Stimulated activated CD8-positive, alpha-beta memory T cell treated with anti-CD3 and anti-CD28 coated beads, Interleukin-15, amount 100 ng/mL, for 48 hours (primary cell): Measurements from ENCODE around the gene NSF.
"Not testable (repeated sequence)": the region's sequence is repeated elsewhere in the genome, so short reads cannot be mapped to it uniquely, and the experiment has no call there.

ENCODE experiments used
- DNase-seq, 2 donors: peaks; one replicate each; pipeline ENCODE4 v3.0.0-alpha.2; 2020; ENCODE audit warnings: low read depth in 2 of 2

Gene NSF

GRCh38 chr17:46628753-46629436 lies 38.4 kb downstream of the NSF start:
- not testable (repeated sequence) for DNase-seq

GRCh38 chr17:46632146-46632545 lies 41.7 kb downstream of the NSF start:
- not testable (repeated sequence) for DNase-seq

DNA sequence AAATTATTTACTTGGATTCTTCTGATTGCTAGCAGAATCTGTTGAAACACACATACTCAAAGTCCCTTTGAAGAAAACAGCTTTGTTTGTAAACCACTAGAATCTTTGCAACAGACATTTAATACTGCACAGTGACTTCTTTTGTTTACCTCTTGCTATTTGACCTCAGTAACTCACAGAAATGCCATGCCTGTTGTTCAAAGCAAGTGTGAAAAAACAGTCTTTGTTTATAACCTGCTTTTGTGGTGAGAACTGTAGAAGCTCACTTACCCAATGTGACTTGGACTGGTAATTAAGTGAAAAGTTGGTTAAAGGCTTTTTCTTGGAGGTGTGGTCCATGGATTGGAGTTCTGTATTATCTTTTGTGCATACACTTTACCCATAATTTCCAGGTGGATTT lies 44.4 kb downstream of the NSF start:
- not testable (repeated sequence) for DNase-seq

DNA sequence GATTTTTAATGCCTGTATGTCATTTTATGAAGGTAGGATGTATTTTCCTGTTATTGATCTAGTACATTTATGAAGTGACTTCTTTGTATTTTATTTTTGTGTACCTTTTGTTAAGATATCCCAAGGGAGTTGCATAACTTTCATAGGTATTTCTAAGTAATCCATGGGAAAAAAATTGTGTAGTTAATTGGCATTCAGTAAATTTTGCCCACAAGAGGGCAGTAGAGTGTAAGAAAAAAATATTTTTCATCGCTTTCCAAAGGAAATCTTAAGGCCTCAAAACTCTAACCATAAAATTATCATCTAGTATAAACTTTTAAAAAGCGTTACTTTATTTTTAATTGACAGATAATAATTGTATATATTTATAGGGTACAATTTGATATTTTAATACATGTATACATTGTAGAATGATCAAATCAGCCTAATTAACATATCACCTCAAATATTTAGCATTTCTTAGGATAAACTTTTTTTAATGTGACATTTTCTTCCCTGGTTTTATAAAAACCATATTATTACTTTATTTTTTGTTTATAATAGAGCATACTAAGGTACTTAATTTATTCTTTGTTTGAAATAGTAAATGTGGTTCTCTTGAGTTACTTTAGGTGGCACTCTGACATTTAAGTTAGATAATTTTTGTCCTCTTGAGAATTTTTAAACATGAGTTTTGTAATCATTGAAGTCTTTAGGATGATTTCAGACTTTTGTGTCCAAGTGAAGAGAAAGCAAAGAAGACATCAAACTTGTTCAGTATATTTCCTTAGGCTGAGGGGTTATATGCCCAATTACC lies 51.6 kb downstream of the NSF start:
- DNase-seq = not testable (repeated sequence)

- not testable (repeated sequence) for DNase-seq
These were observed 56.8 kb downstream of the NSF start for GRCh38 chr17:46647251-46647650.

DNA sequence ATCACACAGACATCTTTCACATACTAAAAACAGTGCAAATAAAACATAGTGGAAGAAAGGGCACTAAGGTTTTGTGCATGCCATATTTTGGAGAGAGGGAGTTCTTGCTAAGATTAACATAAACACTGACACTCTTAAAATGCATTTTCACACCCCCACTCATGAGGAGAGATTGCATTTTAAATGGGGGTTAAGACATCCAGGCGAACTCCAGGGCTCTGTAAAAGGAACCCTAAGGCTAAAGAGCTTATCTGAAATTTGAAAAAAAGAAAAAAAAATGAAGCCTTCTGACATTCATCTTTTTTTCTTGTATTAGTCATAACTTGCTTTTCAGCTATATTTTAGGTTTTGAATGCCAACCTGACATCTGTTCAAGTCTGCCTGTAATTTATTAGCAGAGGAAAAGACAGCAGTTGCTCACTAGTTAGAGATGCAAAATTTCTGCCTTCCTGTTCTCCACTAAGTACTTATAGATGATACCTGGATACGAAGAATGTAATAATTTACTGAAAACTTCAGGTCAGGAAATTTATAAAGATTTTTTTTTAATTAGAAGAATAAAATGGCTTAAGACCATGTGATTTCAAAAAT lies 57.3 kb downstream of the NSF start:
- not testable (repeated sequence) for DNase-seq

DNA sequence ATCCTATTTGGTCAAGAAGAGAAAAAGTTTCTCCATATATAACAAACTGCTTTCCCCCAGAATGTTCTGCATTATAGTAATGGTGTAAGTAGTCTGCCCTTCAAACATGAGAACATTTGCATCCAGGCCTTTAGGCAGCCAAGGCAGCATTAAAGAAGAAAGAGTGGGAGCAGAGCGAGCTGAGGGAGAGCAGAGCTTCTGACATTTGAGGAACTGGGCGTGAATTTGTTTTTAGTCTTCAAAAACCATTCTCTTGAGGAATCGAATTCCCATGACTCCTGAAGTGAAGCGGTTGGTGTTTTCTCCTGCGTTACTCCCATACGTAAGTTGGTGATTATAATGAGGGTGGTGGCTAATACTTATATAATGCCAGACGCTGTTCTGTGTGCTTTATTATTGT lies 58.8 kb downstream of the NSF start:
- DNase-seq = not testable (repeated sequence)

DNA sequence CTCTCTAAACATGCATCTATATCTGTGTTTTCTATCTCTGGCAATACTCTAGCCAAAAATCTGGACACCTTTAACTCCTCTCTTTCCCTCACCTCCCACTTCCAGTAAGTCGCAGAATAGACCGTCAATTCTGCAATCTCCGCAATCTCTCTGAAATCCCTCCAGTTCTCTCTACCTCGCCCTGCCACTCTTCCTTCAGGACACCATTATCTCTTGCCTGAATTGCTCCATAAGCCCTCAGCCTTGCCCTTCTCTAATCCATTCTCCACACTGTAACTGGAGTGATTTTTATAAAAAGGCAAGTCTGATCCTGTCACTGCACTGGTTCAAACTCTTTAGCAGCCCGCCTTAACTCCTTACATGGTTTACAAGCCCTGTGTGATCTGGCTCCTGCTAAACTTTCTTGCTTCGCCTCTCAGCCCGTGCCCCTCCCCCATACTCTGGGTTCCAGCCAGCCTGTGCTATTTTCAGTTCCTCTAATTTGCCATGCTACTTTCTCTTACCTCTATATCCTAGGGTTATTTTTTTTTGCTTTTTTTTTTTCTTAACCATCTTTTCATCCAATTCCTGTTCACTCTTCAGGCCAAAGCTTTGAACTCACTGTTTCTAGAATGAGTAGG lies 61.7 kb downstream of the NSF start:
- DNase-seq = not testable (repeated sequence)

DNA sequence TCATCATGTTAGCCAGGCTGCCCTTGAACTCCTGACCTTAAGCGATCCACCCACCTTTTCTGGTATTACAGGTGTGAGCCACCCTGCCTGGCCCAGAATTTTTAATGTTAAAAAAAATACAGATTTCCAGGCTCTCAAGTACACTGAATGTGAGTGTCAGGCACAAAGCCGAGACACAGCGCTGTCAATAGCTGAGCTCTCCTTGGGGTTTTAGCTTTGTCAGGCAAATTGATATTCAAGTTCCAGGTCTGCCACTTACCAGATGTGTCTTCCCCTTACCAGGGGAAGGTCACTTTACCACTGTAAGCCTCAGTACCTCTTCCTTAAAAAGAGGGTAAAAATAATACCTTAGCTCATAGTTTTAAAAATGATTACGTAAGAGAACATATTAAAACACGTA lies 67.8 kb downstream of the NSF start:
- not testable (repeated sequence) for DNase-seq

DNA sequence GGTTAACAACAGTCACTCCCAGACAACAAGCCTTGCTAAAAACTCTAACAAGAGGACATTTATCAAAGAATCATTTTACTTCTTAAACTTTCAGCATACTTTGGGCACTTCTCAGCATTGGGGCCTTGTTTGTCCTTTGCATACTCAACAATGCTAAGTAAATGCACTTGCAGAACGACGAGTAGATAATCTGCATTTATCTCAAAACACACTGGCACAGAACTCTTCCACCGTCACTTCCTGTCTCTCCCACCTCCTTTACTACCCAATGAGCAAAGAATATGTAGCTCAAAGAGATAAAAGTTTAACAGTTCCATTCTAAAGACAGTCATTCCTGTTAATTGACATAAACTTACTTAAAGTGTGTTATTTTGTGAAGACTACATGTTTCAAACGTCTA lies 69.2 kb downstream of the NSF start:
- DNase-seq = not testable (repeated sequence)

- not testable (repeated sequence) for DNase-seq
These were observed 72.7 kb downstream of the NSF start for GRCh38 chr17:46663123-46663522.

- not testable (repeated sequence) for DNase-seq
These were observed 73.1 kb downstream of the NSF start for GRCh38 chr17:46663552-46663951.

DNA sequence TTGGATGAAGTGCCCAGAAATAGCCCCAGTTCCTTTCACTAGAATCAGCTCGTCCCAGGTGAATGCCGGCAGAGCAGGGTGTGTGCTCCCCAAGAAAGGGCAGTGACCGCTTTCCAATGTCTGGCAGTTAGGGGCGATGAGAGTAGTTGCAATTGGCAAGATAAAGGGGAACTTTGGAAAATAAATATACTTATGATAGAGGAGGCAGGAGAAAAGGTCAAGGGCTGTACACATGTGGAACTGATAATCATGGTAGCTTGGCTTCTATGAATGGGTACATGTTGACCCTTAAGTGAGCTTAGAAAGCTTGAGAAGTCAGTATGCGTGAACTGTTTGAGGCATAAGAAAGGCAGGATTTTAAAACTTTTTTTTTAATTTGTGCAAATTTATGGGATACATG lies 75.5 kb downstream of the NSF start:
- not testable (repeated sequence) for DNase-seq

DNA sequence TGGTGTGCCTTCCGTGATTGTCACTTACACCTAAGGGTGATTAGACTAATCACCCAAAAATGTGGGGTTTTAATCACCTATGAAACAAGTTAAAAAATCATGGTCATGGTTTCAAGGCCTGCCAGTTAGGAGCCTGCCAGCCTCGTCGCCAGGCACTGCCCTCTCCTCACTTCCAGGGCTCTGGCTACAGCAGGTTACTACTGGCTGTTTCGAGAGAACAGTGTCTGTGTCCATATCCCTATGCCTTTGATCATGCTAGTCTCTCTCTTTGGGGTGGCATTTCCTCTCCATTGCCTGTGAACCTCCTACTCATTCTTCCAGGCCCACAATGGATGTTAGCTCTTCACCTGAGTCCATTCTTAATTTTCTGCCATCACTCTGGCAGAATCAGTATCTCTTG lies 80.3 kb downstream of the NSF start:
- not testable (repeated sequence) for DNase-seq

DNA sequence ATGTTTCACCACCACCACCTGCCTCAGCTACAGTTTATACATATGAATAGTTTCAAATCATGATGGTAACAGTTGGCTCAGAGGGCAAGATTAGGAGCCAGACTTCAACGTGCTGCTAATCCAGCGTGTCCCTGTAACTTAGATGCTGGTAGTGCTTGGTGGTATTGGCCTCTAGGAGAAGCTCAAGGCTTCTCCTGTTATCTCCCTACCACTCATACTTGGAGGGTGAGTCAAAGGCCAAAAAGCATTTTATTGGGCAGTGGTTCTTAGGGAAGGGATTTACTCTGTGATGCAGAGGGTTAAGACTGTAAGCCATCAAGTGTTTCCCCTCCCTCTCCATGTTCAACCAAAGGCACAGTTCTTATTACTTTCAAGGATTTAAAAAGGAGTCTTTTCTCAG lies 82.3 kb downstream of the NSF start:
- not testable (repeated sequence) for DNase-seq

DNA sequence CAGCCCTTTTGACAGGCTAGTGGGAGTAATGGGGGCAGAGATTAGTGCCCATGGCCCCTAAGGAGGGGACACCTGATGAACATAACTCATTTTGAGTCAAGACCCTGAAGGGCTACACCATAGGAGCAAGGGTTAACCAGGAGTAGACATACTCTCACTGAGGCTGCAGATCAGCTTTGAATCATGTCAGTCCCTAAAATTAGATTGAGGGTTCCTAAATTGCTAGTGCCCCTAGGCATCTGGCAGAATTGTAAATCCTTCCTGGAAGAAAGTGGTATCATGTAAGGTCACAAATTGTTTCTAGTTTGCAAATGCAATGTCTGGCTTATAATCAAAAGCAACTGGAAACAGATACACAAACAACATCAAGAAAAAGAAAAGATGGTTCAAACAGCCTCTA lies 87.3 kb downstream of the NSF start:
- DNase-seq = not testable (repeated sequence)

GRCh38 chr17:46683653-46684052 lies 93.2 kb downstream of the NSF start:
- not testable (repeated sequence) for DNase-seq

DNA sequence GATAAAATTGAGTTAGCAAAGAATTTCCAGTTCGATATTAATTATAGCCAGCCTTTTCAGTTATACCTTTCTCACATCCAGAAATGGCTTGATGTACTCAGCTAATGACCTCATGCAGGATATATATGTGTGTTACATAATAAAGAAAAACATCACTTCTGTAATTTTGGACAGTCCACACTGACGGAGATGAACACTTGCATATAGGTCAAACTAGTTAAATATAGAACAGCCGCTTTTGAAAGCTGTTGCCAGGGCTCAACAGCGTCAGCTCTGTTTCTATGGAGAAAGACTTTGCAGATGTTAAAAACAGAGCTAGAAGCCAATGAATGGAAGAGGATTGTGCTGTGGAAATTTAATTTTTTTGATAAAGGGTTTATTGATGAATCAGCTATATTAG lies 94.8 kb downstream of the NSF start:
- not testable (repeated sequence) for DNase-seq

DNA sequence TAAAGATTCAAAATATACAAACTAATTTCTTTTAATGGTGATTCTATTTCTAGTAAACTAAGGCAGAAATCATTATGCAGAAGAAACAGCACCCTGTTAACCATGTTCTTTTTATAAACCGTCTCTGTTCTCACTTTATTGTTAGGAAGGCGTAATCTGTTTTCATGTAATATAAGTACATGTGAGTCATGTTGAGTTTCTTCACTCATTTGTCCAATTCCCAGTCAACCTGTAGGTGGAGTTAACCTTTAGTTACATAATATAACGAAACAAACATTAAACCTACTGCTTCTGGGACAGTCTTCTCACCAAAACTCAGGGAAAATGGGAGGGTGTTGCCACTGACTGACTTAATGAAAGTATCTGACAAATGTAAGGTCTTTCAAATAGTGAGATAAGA lies 101.7 kb downstream of the NSF start:
- not testable (repeated sequence) for DNase-seq

- DNase-seq = not testable (repeated sequence)
These were observed 102.8 kb downstream of the NSF start for GRCh38 chr17:46693283-46693682.

DNA sequence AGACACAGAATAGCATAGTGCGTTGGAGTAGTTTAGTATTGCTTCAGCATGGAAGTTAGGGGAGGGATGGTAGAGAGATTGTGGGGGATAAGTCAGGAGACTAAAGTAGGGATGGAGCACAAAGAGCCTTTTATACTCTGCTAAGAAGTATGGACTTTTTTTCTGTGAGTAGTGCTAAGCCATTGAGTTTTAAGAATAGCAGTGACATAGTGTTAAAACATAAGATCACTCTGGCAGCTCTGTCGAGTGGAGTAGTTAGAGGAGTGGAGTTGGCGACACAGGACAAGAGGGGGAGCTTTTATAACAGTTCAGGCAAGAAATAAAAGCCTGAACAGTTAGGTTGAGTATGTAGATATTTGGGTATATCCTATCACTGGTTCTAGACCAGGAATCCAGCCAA lies 106.1 kb downstream of the NSF start:
- not testable (repeated sequence) for DNase-seq

- not testable (repeated sequence) for DNase-seq
These were observed 108.5 kb downstream of the NSF start for GRCh38 chr17:46699014-46699413.
